Measurements from ENCODE around the gene COMMD1.

COMMD1 gene

GRCh38 chr2:61969376-61969775 is 63.9 kb downstream of the COMMD1 start:
- no peak overlapping the region for H3K27ac Mint-ChIP-seq
- no peaks in the 10 kb centered on the region for H3K4me1 Mint-ChIP-seq
- no peaks in the 10 kb centered on the region for H3K27me3 Mint-ChIP-seq (ENCODE audit: low read depth)
- TF ChIP-seq CTCF (IDR thresholded peaks at IDR 0.05; ENCODE audit: unreplicated experiment in 3 of 3), result no peak
- H3K9me3 Mint-ChIP-seq, result no peaks in the 10 kb centered on the region
- H3K36me3 Mint-ChIP-seq (ENCODE audit: low read depth), result no peaks in the 10 kb centered on the region
- no peak overlapping the region for H3K4me3 Mint-ChIP-seq

- no peaks in the 10 kb centered on the region for H3K36me3 Mint-ChIP-seq (ENCODE audit: low read depth)
- peak overlapping the region in 2 of 3 experiments; percentile 7 to 39 for H3K4me3 Mint-ChIP-seq
- no peak for TF ChIP-seq CTCF (IDR thresholded peaks at IDR 0.05; ENCODE audit: unreplicated experiment in 3 of 3)
- no peaks in the 10 kb centered on the region for H3K27me3 Mint-ChIP-seq (ENCODE audit: low read depth)
- no peaks in the 10 kb centered on the region for H3K4me1 Mint-ChIP-seq
- H3K9me3 Mint-ChIP-seq, result no peaks in the 10 kb centered on the region
- H3K27ac Mint-ChIP-seq, result peak overlapping the region; percentile 8 to 44 (median 20)
These were observed 65.5 kb downstream of the COMMD1 start for GRCh38 chr2:61970807-61971556.

GRCh38 chr2:61978522-61978921 is 73.0 kb downstream of the COMMD1 start:
- peaks cover 23% of the 10 kb centered on the region for H3K9me3 Mint-ChIP-seq
- H3K27me3 Mint-ChIP-seq (ENCODE audit: low read depth), result no peaks in the 10 kb centered on the region
- H3K36me3 Mint-ChIP-seq (ENCODE audit: low read depth), result peaks cover 20% of the 10 kb centered on the region
- no peak overlapping the region for H3K27ac Mint-ChIP-seq
- no peak for TF ChIP-seq CTCF (IDR thresholded peaks at IDR 0.05; ENCODE audit: unreplicated experiment in 3 of 3)
- no peak overlapping the region for H3K4me3 Mint-ChIP-seq
- H3K4me1 Mint-ChIP-seq, result peaks cover 4% of the 10 kb centered on the region

- no peak for TF ChIP-seq CTCF (IDR thresholded peaks at IDR 0.05; ENCODE audit: unreplicated experiment in 3 of 3)
These were observed 75.3 kb downstream of the COMMD1 start for GRCh38 chr2:61980758-61981157.

GRCh38 chr2:61984682-61985081 is 79.2 kb downstream of the COMMD1 start:
- TF ChIP-seq CTCF (IDR thresholded peaks at IDR 0.05; ENCODE audit: unreplicated experiment in 3 of 3), result no peak
- Mint-ChIP-seq H3K4me3 (no peak overlapping the region), H3K27ac (no peak overlapping the region), H3K9me3 (peaks cover 28% of the 10 kb centered on the region), H3K4me1 (no peaks in the 10 kb centered on the region), H3K27me3 (ENCODE audit: low read depth) (no peaks in the 10 kb centered on the region), H3K36me3 (ENCODE audit: low read depth) (peaks cover 24% of the 10 kb centered on the region)

More at GRCh38 chr2:61980758-61981157, 75.3 kb downstream of the COMMD1 start:
- H3K27ac Mint-ChIP-seq, result no peak overlapping the region
- H3K9me3 Mint-ChIP-seq, result peaks cover 28% of the 10 kb centered on the region
- H3K4me3 Mint-ChIP-seq, result no peak overlapping the region
- no peaks in the 10 kb centered on the region for H3K27me3 Mint-ChIP-seq (ENCODE audit: low read depth)
- H3K4me1 Mint-ChIP-seq, result peaks cover 4% of the 10 kb centered on the region
- peaks cover 24% of the 10 kb centered on the region for H3K36me3 Mint-ChIP-seq (ENCODE audit: low read depth)
